K562 (cell line): ENCODE data around the gene BRSK1. TPM values are rescaled to one million over a fixed set of nuclear protein-coding genes. Genes with fewer than 3 reads are reported as not detected.

ENCODE experiments used
- ARHGAP35 ChIP-seq: fragments of 450-650 bp; IDR thresholded peaks from 2 replicates; pipeline ENCODE4 v1.6.1; 2018; ENCODE audit not compliant: partially characterized antibody
- CBX8 ChIP-seq: fragments of 200-600 bp; sonication (generic); IDR thresholded peaks from 2 replicates; pipeline ENCODE4 v1.6.1; 2012; ENCODE audit warnings: borderline replicate concordance, mixed run types, low read depth, mild to moderate bottlenecking, moderate library complexity, mixed read lengths, low read length, control low read depth, inconsistent platforms; ENCODE audit not compliant: poor library complexity, severe bottlenecking; ENCODE audit errors: extremely low read depth
- E2F8 ChIP-seq: fragments of 450-650 bp; IDR thresholded peaks from 2 replicates; pipeline ENCODE4 v1.7.1; 2018; ENCODE audit warnings: mild to moderate bottlenecking, low read depth; ENCODE audit not compliant: partially characterized antibody
- NCOR1 ChIP-seq: fragments of 450-650 bp; IDR thresholded peaks from 2 replicates; pipeline ENCODE4 v1.6.1; 2016; ENCODE audit warnings: mild to moderate bottlenecking, moderate library complexity
- POLR2H ChIP-seq: IDR thresholded peaks from 2 replicates; pipeline ENCODE4 v1.6.1; 2016; ENCODE audit warnings: missing genetic modification characterization, low read depth, mild to moderate bottlenecking, control low read depth, missing compliant biosample characterization, moderate library complexity
- POLR3A ChIP-seq: IDR thresholded peaks from 2 replicates; pipeline ENCODE4 v1.6.1; 2011; ENCODE audit warnings: borderline replicate concordance, mild to moderate bottlenecking, moderate library complexity; ENCODE audit not compliant: insufficient read length, insufficient read depth; ENCODE audit errors: extremely low read depth
- RB1 ChIP-seq: fragments of 450-650 bp; IDR thresholded peaks from 2 replicates; pipeline ENCODE4 v1.6.1; 2017; ENCODE audit warnings: low read depth, mild to moderate bottlenecking
- RFX1 ChIP-seq: fragments of 450-650 bp; IDR thresholded peaks from 2 replicates; pipeline ENCODE4 v1.6.1; 2016; ENCODE audit warnings: mild to moderate bottlenecking, moderate library complexity
- SRSF3 ChIP-seq: fragments of 200-400 bp; formaldehyde crosslinking; IDR thresholded peaks from 2 replicates; pipeline ENCODE4 v1.6.1; 2016; ENCODE audit warnings: mild to moderate bottlenecking, low read length, moderate library complexity; ENCODE audit not compliant: insufficient read depth
- TAF7 ChIP-seq: fragments of 450-650 bp; IDR thresholded peaks from 2 replicates; pipeline ENCODE4 v1.6.1; 2016; ENCODE audit warnings: missing genetic modification characterization, missing compliant biosample characterization
- TAL1 ChIP-seq: fragments of 450-650 bp; IDR thresholded peaks from 2 replicates; pipeline ENCODE4 v1.6.1; 2016; ENCODE audit warnings: mild to moderate bottlenecking
- TRIM25 ChIP-seq: fragments of 450-650 bp; IDR thresholded peaks from 2 replicates; pipeline ENCODE4 v1.7.0; 2016; ENCODE audit warnings: borderline replicate concordance
- U2AF1 ChIP-seq: fragments of 200-400 bp; formaldehyde crosslinking; optimal IDR thresholded peaks from 2 replicates; pipeline ENCODE3; 2017; ENCODE audit warnings: mild to moderate bottlenecking, low read depth, low read length, moderate library complexity
- ZFX ChIP-seq: sonication (generic); formaldehyde crosslinking; IDR thresholded peaks from 2 replicates; pipeline ENCODE4 v1.8.0; 2022; ENCODE audit warnings: mild to moderate bottlenecking, missing genetic modification reagents, moderate library complexity
- ZNF124 ChIP-seq: sonication (generic); formaldehyde crosslinking; IDR thresholded peaks from 2 replicates; pipeline ENCODE4 v1.8.1; 2022; ENCODE audit warnings: missing genetic modification reagents
- ZNF274 ChIP-seq: IDR thresholded peaks from 2 replicates; pipeline ENCODE4 v1.6.1; 2011; ENCODE audit warnings: low read depth, mild to moderate bottlenecking, low read length, moderate library complexity, borderline replicate concordance
- ZNF778 ChIP-seq: fragments of 450-650 bp; formaldehyde crosslinking; IDR thresholded peaks from 2 replicates; pipeline ENCODE4 v1.4.0; 2020; ENCODE audit warnings: mild to moderate bottlenecking, moderate library complexity
- polyA plus RNA-seq, 8 experiments: library from polyadenylated mRNA; depleted of rRNA in 4 of 8; stranded (reverse) in 5 of 8; unstranded in 3 of 8; fragments of >200 nt; fragmentation: Nextera tagmentation in 2 of 8; fragmentation: Illumina TruSeq in 1 of 8; extraction: Ambion mirVana in 2 of 8; extraction: Trizol in 1 of 8; gene quantifications; 2 replicates each; pipeline versions ENCODE4 v1.2.1 to v1.2.3, GENCODE V29; 2011 to 2014; ENCODE audit warnings: inconsistent platforms in 1 of 8, missing spikeins in 1 of 8
- total RNA-seq, 7 experiments: library from RNA; depleted of rRNA in 6 of 7; stranded (reverse); fragments of >200 nt in 6 of 7; fragmentation: Illumina TruSeq in 2 of 7; extraction: Trizol in 2 of 7; gene quantifications; 2 replicates each; pipeline versions ENCODE4 v1.2.1 to v1.2.3, GENCODE V29; 2011 to 2021; ENCODE audit warnings: low replicate concordance in 1 of 7
- TF ChIP-seq, protein P1 (sequence below): sonication (generic); formaldehyde crosslinking; IDR thresholded peaks from 2 replicates; pipeline ENCODE4 v1.8.1; 2023; ENCODE audit warnings: mild to moderate bottlenecking, missing genetic modification reagents

Gene BRSK1
- total and polyA plus RNA-seq, 9 of the 15 experiments (the other 6 are each of a cell fraction or from before 2014, with no cell fraction given), result 1.7 to 9.3 (median 3.8) TPM; not detected in 2

DNA sequence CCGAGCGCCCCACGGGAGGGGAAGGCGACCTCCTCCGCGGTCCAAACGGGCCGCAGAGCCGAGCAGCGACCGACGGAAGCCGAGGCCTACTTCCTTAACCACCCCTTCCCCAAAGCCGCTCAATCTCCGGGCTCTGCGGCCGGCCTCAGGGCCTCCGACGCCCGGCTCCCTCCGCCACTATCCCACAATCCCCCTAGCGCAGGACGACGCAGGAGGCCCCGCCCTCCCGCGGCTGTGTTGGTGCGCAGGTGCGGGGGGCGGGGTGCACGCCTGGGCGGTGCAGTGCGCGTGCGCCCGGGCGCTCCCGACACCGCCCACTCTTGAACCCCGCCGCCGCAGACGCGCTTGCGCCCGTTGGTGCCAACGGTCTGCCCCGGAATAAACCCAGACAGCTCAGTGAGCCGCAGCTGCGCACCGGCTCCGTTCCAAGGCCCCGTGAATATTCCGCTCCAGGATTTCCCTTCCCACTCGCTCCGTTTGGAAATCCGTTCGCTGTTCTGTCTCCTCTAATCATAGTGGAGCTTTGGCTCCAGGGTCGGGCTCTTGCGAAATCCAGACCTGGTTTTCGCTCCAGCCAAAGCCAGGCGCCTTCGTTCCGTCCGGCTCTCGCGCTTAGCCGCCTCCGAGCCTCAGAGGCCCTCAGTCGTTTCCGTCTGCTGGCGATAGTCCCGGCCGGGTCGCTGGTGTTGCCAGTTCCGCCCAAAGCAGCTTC, 24.8 kb upstream of the BRSK1 start, which contains the start of gene PPP6R1 (continued):
- TF ChIP-seq SRSF3, result no peak
- TF ChIP-seq E2F8, result peak; percentile 83
- TF ChIP-seq, protein P1, sequence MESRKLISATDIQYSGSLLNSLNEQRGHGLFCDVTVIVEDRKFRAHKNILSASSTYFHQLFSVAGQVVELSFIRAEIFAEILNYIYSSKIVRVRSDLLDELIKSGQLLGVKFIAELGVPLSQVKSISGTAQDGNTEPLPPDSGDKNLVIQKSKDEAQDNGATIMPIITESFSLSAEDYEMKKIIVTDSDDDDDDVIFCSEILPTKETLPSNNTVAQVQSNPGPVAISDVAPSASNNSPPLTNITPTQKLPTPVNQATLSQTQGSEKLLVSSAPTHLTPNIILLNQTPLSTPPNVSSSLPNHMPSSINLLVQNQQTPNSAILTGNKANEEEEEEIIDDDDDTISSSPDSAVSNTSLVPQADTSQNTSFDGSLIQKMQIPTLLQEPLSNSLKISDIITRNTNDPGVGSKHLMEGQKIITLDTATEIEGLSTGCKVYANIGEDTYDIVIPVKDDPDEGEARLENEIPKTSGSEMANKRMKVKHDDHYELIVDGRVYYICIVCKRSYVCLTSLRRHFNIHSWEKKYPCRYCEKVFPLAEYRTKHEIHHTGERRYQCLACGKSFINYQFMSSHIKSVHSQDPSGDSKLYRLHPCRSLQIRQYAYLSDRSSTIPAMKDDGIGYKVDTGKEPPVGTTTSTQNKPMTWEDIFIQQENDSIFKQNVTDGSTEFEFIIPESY (CRISPR knock-in tag), result peak; percentile 94
- peak; percentile 87 for TF ChIP-seq ZFX
- no peak for TF ChIP-seq ARHGAP35
- no peak for TF ChIP-seq ZNF778 (CRISPR knock-in tag)
- TF ChIP-seq RB1, result peak; percentile 89; the same call in 1 of the 2 replicates
- TF ChIP-seq U2AF1, result peak; percentile 18
- no peak for TF ChIP-seq CBX8
- peak; percentile 88 for TF ChIP-seq NCOR1
- peak; percentile 93 for TF ChIP-seq TAF7
- peak; percentile 30; the same call in 1 of the 2 replicates for TF ChIP-seq ZNF274
- TF ChIP-seq POLR3A, result no peak
- peak; percentile 96 for TF ChIP-seq POLR2H (tag)
- no peak for TF ChIP-seq TRIM25
- TF ChIP-seq RFX1, result no peak
- no peak for TF ChIP-seq TAL1
- no peak for TF ChIP-seq ZNF124 (CRISPR knock-in tag)
